GM19193 (cell line): Measurements from ENCODE around the gene KIAA0930.

Experiments
- POLR2A ChIP-seq: IDR thresholded peaks from 4 replicates; pipeline ENCODE4 v1.6.1; 2011; ENCODE audit not compliant: insufficient read depth, insufficient read length; ENCODE audit errors: extremely low read depth

Gene KIAA0930

DNA sequence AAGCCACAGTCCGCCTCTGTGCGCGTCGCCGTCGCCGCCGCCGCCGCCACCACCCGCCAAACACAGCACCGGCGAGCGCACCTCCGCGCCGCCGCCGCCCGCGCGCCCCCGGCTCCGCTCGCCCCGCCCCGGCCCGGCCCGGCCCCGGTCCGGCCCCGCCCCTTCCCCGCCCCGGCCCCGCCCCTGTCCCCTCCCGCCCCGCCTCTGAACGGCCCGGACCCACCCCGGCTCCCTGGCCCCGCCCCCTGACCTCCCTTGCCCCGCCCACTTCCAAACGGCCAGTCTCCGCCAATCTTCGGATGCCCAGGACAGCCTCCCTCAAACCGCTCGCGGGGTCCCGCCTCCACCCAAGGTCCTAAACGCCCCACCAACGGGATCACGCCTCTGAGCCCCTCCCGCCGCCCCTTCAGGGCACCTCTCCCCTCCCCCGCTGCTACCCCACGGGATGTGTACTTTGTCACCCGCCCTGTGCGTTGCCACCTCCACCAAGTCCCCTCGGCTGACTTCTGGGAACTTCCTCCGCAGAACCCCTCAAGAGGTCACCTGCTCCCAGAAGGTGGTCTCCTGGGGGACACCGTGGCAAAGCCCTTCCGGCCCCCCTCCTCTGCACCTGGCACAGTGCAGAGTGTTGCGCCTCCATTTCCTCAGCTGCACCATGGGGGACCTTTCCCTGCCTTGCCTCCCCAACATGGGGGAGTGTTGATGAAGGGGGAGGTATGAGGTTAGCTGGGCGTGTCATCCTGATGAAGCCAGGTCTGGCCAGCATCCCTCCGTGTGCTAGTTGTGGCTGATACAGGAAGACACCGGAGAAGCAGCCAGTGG lies at the start of gene KIAA0930:
TSS of gene KIAA0930 (minus strand) at position 85 of the 822 bp plus-strand sequence. CDS start 191 bp downstream, outside the sequence.
- no peak for TF ChIP-seq POLR2A

DNA sequence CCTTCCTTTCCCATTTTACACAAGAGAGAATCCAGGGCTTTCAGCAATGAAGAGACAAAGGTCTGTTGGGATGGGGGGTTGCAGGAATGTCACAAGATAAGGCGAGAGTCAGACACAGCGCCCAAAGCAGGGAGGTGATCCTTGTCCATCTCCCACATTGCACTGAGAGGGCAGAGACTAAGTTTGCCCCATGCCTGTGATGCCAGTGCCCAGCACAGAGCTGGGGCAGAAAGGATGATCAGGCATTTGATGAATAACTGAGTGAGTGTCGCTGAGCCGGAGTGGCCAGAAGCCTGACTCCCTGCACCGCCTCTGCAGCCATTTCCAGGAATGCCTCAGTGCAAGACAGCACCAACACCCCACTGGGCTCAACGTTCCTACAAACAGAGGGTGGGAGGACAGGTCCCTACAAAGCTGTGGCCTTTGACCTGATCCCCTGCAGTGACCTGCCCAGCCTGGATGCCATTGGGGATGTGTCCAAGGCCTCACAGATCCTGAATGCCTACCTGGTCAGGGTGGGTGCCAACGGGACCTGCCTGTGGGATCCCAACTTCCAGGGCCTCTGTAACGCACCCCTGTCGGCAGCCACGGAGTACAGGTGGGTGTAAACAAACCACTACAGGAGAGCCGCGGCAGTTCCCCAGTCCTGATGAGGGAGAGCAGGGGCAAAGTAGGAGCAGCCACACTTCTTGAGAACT lies 46.3 kb upstream of the KIAA0930 start:
- no peak for TF ChIP-seq POLR2A

DNA sequence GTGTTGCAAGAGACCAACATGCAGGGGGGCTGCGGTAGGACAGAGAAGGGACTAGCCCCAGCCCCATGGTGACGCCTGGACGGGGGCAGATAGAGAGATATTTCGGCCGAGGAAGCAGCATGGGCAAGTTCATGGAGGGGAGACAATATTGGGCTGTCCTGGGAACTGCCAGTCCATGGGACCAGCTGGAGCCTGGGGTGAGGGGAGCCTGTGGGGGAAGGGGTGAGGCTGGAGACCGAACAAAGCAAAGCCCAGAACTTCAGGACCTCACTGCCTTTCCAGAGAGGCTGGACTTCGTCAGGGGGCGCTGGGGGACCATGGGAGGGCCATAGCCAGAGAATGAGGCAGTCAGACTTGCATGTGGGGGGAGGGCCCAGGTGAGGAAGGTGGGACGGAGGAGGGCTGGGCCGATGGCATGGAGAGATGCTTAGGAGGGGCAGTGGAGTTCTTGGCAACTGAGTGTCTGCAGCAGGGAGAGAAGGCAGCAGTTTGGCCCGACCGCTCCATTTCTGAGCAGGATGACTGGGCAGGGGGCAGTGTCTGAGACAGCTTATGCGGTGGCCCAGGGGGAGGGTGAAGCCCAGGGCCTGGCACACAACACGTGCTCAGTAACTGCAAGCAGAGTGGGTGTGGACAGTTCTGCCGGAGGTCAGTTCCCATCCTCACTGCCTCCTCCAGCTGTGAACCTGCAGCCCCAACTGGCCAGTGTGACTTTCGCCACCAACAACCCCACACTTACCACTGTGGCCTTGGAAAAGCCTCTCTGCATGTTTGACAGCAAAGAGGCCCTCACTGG lies 44.8 kb upstream of the KIAA0930 start:
- no peak for TF ChIP-seq POLR2A

GRCh38 chr22:45284705-45285262 lies 44.1 kb upstream of the KIAA0930 start, which contains the start of gene UPK3A:
TSS of gene UPK3A (plus strand) at chr22:45284949. CDS start at chr22:45285014, 65 bp downstream.
- no peak for TF ChIP-seq POLR2A

DNA sequence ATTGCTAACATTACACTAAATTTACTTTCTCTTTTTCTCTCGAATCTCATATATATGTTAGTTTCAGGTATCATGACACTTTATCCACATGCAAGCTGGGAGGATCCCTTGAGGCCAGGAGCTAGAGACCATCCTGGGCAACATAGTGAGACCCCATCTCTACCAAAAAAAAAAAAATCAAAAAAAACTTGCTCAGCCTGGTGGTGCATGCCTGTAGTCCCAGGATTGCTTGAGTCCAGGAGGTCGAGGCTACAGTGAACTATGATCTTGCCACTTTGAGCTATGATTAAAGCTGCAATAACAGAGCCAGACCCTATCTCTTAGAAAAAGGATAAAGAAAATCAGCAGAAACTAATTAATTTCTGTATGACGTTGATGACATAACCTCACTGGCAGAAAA lies 40.3 kb upstream of the KIAA0930 start:
- no peak for TF ChIP-seq POLR2A

DNA sequence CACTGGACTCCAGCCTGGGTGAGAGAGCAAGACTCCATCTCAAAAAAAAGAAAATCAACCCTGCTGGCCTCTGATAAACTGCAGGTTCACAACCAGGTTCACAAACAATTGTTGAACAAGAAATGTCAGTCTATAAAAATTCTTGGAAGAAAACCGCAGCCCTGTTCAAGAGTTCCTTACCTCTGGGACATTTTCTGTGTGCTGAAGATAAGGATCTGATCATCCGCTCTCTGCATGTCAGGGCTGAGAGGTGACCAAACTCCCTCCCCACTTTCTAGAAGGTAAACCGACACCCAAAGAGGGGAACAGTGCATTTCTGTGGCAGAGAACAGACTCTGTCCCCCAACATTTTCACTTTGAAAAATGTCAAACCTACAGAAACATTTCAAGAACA lies 39.9 kb upstream of the KIAA0930 start:
- no peak for TF ChIP-seq POLR2A

DNA sequence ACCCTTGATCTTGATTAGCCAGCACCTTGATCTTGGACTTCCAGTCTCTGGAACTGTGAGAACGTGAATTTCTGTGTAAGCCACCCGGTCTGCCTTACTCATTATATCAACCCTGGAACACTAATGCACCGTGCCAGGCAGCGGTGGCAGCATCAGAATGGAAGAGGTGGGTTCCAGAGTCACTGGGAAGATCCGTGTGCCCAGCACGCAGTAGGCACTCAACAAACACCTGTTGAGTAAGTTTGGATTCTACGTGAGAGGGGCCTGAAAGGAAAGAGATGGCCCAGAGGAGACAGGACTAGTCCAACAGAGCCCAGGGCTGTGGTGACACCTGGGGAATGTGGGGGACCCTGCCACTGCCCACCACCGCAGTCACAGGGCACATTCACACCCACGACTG lies 37.4 kb upstream of the KIAA0930 start:
- TF ChIP-seq POLR2A, result no peak

DNA sequence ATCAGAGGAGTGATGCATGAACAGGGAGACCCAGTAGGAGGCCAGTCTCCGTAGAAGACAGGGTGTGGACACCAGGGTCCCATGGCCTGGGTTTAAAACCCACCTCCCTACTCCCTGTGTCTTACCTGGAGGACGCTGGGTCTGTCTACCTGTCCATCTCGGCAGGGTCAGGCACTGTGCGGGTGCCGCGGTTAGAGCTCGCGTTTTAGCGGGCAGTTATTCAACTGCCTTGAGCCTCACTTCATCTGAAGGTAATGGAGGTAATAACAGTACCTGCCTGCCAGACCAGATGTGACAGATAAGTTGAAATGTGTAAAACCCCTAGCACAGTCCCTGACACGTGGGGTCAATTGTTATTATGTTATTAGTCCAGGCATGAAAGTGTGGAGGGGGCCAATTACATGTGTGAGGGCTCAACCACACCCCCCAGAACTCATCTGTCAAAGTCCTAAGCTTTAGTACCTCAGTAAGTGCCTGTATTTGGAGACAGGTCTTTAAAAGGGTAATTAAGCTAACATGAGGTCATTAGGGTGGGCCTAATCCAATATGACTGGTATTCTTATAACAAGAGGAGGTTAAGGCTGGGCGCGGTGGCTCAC lies 35.9 kb upstream of the KIAA0930 start:
- TF ChIP-seq POLR2A, result no peak

- no peak for TF ChIP-seq POLR2A
These were observed 32.9 kb upstream of the KIAA0930 start for GRCh38 chr22:45273452-45274075.

DNA sequence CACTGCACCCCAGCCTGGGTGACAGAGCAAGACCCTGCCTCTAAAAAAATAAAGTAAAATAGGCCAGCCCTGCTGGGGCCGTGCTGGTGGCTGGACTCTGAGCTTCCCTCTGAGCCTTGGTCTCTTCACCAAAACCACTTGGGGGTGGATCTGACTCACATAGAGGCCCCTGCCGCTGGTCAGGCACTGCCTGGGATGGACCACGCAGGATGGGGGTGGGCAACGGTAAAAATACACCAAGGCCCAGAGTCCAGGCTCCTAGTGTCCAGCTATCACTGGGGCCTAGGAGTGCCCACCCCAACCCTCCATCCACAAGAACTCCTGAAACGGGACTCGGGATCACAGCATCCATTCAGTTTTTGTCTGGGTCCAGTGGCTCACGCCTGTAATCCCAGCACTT lies 31.8 kb upstream of the KIAA0930 start:
- no peak for TF ChIP-seq POLR2A

DNA sequence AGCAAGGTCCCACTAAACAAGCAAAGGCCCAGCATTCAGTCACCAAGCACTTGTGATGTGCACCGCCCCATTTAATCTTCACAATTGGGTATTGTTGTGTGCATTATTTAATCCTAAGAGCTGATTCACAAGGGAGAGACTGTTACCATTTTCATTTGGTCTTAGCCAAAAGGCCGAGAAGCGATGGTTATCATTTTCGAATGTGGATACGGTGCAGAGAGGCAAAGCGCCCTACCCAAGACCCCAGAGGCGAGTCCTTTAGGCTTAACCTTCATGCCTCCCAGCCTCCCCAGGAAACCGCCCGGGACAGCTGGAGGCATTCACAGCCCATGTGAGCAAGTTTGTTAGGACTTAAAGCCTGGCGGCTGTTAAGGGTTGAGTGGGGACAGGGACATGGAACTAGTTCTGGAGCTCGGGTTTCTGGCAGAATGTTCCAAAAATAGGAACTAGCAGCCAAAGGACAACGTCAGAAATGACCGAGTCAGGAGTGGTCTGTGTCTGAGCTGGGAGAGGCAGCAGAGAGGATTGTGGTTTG lies 31.0 kb upstream of the KIAA0930 start:
- no peak for TF ChIP-seq POLR2A

- TF ChIP-seq POLR2A, result no peak
These were observed 29.7 kb upstream of the KIAA0930 start for GRCh38 chr22:45270095-45271020.
